Osteoblast (primary cell): Measurements from ENCODE around the gene ANKS1B. TPM values are rescaled to one million over a fixed set of nuclear protein-coding genes. Genes with fewer than 3 reads are reported as not detected.
A peak's percentile ranks its signal among the peaks of the same experiment; 100 is the strongest.

ENCODE experiments used
- DNase-seq: peaks from one replicate; pipeline ENCODE4 v3.0.0; 2011; ENCODE audit warnings: low spot score, mixed read lengths; ENCODE audit not compliant: insufficient read length; ENCODE audit errors: missing footprints
- H2AFZ ChIP-seq: 2 replicates; pipeline ENCODE4 v1.6.0; 2011; ENCODE audit warnings: mild to moderate bottlenecking, low read length
- H3K27ac ChIP-seq: 2 replicates; pipeline ENCODE4 v1.5.1; 2011; ENCODE audit warnings: mild to moderate bottlenecking, low read depth, low read length, moderate library complexity
- H3K27me3 ChIP-seq: 2 replicates; pipeline ENCODE4 v1.6.0; 2012; ENCODE audit warnings: mild to moderate bottlenecking, control low read depth, inconsistent platforms, low read length, moderate library complexity; ENCODE audit not compliant: insufficient read depth
- H3K36me3 ChIP-seq: 2 replicates; pipeline ENCODE4 v1.5.1; 2011; ENCODE audit warnings: mild to moderate bottlenecking, low read length, control low read depth, moderate library complexity; ENCODE audit not compliant: insufficient read depth
- H3K4me1 ChIP-seq: 2 replicates; pipeline ENCODE4 v1.5.1; 2011; ENCODE audit warnings: mild to moderate bottlenecking, low read length, control low read depth, moderate library complexity; ENCODE audit not compliant: insufficient read depth
- H3K4me2 ChIP-seq: 2 replicates; pipeline ENCODE4 v1.6.0; 2011; ENCODE audit warnings: mild to moderate bottlenecking, low read length; ENCODE audit not compliant: insufficient read depth
- H3K4me3 ChIP-seq: fragments of 200-600 bp; sonication (generic); 3 replicates; pipeline ENCODE4 v1.5.1; 2012; ENCODE audit warnings: mild to moderate bottlenecking, low read length, inconsistent platforms; ENCODE audit not compliant: insufficient read depth
- H3K79me2 ChIP-seq: 2 replicates; pipeline ENCODE4 v1.6.0; 2012; ENCODE audit warnings: mild to moderate bottlenecking, low read length, control low read depth, inconsistent platforms; ENCODE audit not compliant: insufficient read depth
- H3K9me3 ChIP-seq: 2 replicates; pipeline ENCODE4 v1.5.1; 2011; ENCODE audit warnings: low read depth, low read length, control low read depth
- H4K20me1 ChIP-seq: 2 replicates; pipeline ENCODE4 v1.6.0; 2012; ENCODE audit warnings: mild to moderate bottlenecking, low read length, control low read depth; ENCODE audit not compliant: insufficient read depth
- CTCF ChIP-seq: IDR thresholded peaks from 2 replicates; pipeline ENCODE4 v1.5.1; 2011; ENCODE audit warnings: mild to moderate bottlenecking, low read depth, low read length, moderate library complexity; ENCODE audit errors: extremely low read depth
- total RNA-seq: library from RNA; depleted of rRNA; stranded (reverse); fragments of >200 nt; gene quantifications from 2 replicates; pipeline ENCODE4 v1.2.3, GENCODE V29; 2012

Gene ANKS1B
- total RNA-seq, 1 donor = 2.2 TPM

- Histone ChIP-seq H2AFZ (no peak overlapping the region), H3K27me3 (no peaks in the 10 kb centered on the region), H3K79me2 (no peaks in the 10 kb centered on the region), H3K27ac (no peak overlapping the region), H4K20me1 (no peaks in the 10 kb centered on the region), H3K4me3 (no peak overlapping the region), H3K4me2 (no peak overlapping the region), H3K9me3 (no peaks in the 10 kb centered on the region), H3K36me3 (no peaks in the 10 kb centered on the region), H3K4me1 (no peaks in the 10 kb centered on the region)
- TF ChIP-seq CTCF = no peak
- DNase-seq = no peak
Observed at GRCh38 chr12:98817742-98818141, 1167.0 kb downstream of the ANKS1B start.

- Histone ChIP-seq H3K4me1 (no peaks in the 10 kb centered on the region), H3K27ac (no peak overlapping the region), H3K4me3 (no peak overlapping the region), H4K20me1 (no peaks in the 10 kb centered on the region), H3K27me3 (no peaks in the 10 kb centered on the region), H3K79me2 (no peaks in the 10 kb centered on the region), H2AFZ (no peak overlapping the region), H3K36me3 (no peaks in the 10 kb centered on the region), H3K4me2 (no peak overlapping the region), H3K9me3 (no peaks in the 10 kb centered on the region)
- DNase-seq = no peak
- no peak for TF ChIP-seq CTCF
Observed at GRCh38 chr12:98816720-98817119, 1168.0 kb downstream of the ANKS1B start.

- no peak overlapping the region for H3K27ac ChIP-seq
- H3K4me2 ChIP-seq = no peak overlapping the region
- H3K79me2 ChIP-seq = no peaks in the 10 kb centered on the region
- no peaks in the 10 kb centered on the region for H3K36me3 ChIP-seq
- no peak overlapping the region for H3K4me3 ChIP-seq
- DNase-seq = peak; percentile 32
- TF ChIP-seq CTCF = no peak
- no peaks in the 10 kb centered on the region for H3K4me1 ChIP-seq
- H2AFZ ChIP-seq = peak overlapping the region; percentile 33
- no peaks in the 10 kb centered on the region for H3K9me3 ChIP-seq
- H3K27me3 ChIP-seq = no peaks in the 10 kb centered on the region
- no peaks in the 10 kb centered on the region for H4K20me1 ChIP-seq
Observed at GRCh38 chr12:98814254-98814653, 1170.5 kb downstream of the ANKS1B start.

GRCh38 chr12:98812225-98812624 is 1172.5 kb downstream of the ANKS1B start:
- Histone ChIP-seq H3K4me1 (no peaks in the 10 kb centered on the region), H3K27ac (no peak overlapping the region), H4K20me1 (no peaks in the 10 kb centered on the region), H3K4me3 (no peak overlapping the region), H2AFZ (no peak overlapping the region), H3K9me3 (no peaks in the 10 kb centered on the region), H3K27me3 (no peaks in the 10 kb centered on the region), H3K36me3 (no peaks in the 10 kb centered on the region), H3K4me2 (no peak overlapping the region), H3K79me2 (no peaks in the 10 kb centered on the region)
- DNase-seq = no peak
- no peak for TF ChIP-seq CTCF
